DMS79 (cell line): ENCODE results near the gene SEZ6.

Experiments used
- DNase-seq: peaks from one replicate; lab custom pipeline; 2025; lab: John Stamatoyannopoulos, UW

SEZ6 gene

DNA sequence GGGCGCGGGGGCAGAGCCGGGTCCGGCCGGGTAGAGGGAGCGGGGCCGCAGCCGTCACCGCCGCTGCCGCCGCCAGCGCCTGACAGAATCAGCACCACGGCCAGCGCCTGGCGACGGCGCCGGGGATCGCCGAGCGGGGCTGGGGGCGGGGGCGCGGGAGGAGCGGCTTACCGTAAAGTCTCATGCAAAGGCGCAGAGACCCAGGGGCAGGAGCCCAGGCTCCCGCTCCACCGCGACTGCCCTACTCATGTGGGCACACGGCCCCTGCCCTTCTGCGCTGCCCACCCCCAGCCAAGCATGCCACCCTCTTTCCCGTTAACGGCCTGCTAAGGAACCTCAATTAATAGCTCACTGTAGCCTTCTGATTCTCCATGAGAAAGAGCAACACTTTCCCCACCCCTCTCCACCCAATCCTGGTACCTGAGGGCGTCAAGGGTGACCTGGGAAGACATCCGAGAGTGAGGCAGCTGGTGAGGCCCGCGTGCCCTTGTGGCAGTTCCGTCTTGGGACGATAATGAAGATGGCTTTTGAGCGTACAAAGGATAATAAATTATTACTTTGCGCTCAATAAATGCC lies at the start of gene SEZ6:
Gene SEZ6, minus strand, starts transcription at position 98 of the 576 bp plus-strand sequence. CDS start 164 bp downstream, outside the sequence.
- peak; percentile 47 for DNase-seq

- no peak for DNase-seq
Measured at GRCh38 chr17:29054835-29055234, 49.0 kb upstream of the SEZ6 start.

DNA sequence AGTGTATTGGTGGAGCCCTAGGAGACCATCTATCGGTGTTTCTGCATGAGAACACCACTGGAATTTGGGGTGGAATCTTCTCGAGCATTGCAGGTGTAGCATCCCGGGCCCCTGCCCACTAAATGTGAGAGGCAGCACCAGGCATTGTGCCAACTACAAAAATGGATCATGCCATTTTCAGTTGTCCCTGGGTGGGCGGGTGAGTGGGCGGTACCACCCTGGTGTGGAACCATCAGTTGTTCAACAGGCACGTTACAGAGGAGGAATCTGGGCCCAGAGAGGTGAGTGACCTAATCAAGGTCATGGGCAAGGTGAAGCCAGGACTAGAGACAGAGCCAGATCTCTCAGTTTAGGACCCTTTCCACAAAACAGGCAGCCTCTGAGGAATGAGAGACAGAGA lies 45.9 kb upstream of the SEZ6 start:
- DNase-seq: no peak

DNA sequence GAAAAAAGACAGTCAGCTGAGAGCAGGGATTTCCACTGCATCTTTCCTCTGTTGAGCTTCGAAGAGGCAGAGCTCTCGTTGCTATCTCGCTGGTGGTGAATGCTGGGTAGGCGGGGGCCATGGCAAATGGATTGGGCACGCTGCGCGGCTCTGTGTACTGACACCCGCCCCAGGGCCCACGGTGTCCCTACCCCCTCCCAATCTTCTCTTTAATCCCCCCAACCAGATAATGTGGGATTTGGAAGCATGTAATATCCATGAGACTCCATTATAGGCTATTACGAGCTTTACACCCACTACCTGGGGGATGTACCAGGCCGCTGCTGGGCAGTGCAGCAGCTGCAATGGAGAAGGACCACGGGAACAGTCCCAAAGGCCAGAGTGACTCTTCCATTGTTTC lies 45.4 kb upstream of the SEZ6 start:
- no peak for DNase-seq

GRCh38 chr17:29050176-29050575 lies 44.3 kb upstream of the SEZ6 start:
- no peak for DNase-seq

DNA sequence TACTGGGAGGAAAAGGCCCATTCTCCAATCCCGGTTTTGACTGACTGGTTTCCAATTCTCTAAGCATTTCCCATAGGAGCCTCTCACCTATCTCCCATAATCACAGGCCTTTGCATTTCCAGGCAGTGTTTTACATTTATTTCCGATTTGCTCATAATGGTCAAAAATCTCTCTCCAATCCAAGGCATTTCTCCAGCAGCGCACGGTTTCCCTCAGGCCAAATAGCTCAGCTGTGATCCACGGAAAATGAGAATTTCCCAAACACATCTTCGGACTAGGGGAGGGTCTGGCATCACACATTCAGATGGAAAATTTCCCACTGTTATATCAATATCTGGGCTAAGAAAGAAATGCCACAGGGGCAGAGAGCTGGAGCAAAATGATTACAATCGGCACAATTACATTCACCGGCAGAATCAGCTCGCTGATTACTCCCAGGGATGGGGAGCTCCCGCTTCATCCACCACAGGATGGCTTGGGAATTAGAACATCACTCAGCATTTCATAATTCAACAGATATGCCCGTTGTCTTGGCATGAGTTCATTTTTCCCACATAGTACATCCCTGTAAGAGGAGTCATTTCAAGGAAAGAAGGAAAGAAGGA lies 43.8 kb upstream of the SEZ6 start:
- no peak for DNase-seq

- no peak for DNase-seq
Measured at GRCh38 chr17:29048440-29049368, 42.9 kb upstream of the SEZ6 start.

DNA sequence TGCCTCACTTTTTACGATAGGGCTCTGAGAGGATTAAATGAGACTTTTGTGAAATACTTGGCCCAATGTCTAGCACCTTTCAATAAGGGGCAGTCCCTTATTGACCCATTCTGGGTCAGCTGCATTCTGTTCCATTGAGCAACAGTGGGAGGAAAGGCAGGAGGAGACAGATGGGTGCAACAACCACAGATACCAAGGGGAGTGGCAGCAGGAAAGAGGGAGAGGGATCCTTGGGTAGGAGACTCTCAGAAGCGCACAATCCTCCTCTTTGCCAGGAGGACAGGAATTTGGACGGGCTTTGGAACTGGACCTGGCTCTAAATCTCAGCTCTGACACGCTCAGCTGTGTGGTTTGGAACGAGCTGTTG lies 40.6 kb upstream of the SEZ6 start:
- no peak for DNase-seq

- no peak for DNase-seq
Measured at GRCh38 chr17:29045734-29046472, 40.1 kb upstream of the SEZ6 start.

DNA sequence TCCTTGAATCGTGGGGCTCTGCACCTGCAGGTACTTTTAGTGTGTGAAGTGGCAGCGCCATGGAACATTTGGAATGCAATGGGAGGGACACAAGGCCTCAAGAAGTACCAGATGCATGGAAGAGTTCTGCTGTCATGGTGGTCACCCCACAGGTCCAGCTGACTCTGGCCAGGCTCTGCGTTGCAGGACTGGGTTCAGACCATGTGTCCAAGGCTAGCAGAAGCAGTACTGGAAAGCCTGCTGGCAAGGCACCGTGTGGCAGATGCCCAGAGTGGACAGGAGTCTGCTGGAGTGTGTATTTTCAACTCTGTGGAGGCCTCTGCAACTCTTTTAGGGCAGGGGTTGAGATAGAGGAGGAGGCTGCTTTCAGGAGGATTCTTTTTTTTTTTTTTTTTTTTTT lies 39.2 kb upstream of the SEZ6 start:
- no peak for DNase-seq

GRCh38 chr17:29043539-29044145 lies 37.8 kb upstream of the SEZ6 start:
- no peak for DNase-seq

- peak; percentile 97 for DNase-seq
Measured at GRCh38 chr17:29042679-29043538, 37.1 kb upstream of the SEZ6 start, which contains the start of gene PIPOX. PIPOX (plus strand) TSS chr17:29043141; CDS start chr17:29043226, 85 bp downstream.

- DNase-seq: no peak
Measured at GRCh38 chr17:29042026-29042678, 36.3 kb upstream of the SEZ6 start.

DNA sequence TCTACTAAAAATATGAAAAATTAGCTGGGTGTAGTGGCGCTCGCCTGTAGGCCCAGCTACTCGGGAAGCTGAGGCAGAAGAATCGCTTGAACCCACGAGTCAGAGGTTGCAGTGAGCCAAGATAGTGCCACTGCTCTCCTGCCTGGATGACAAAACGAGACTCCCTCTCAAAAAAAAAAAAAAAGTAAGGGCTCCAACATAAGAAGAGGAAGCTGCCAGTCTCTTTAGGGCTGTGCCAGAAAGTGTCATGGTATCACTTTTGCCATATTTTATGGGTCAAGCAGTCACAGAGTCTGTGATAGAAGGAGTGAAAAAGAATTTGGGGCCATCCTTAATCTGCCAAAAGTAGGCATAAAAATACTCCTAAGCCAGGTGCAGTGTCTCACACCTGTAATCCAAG lies 35.7 kb upstream of the SEZ6 start:
- no peak for DNase-seq

DNA sequence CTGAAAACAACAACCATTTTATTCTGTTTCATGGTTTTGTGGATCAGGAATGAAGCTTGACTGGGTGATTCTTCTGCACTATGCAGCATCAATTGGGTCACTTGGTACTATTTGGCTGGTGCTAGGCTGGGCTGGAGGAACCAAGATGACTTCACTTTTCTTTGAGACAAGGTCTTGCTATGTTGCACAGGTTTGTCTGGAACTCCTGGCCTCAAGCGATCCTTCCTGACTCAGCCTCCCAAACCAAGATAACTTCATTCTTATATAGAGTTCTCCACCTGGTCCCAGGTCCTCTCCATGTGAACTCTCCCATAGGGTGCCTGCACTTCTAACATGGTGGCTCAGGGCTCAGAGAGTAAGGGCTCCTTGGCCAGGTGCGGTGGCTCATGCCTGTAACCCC lies 35.3 kb upstream of the SEZ6 start:
- no peak for DNase-seq

GRCh38 chr17:29039764-29040598 lies 34.1 kb upstream of the SEZ6 start:
- DNase-seq: no peak

DNA sequence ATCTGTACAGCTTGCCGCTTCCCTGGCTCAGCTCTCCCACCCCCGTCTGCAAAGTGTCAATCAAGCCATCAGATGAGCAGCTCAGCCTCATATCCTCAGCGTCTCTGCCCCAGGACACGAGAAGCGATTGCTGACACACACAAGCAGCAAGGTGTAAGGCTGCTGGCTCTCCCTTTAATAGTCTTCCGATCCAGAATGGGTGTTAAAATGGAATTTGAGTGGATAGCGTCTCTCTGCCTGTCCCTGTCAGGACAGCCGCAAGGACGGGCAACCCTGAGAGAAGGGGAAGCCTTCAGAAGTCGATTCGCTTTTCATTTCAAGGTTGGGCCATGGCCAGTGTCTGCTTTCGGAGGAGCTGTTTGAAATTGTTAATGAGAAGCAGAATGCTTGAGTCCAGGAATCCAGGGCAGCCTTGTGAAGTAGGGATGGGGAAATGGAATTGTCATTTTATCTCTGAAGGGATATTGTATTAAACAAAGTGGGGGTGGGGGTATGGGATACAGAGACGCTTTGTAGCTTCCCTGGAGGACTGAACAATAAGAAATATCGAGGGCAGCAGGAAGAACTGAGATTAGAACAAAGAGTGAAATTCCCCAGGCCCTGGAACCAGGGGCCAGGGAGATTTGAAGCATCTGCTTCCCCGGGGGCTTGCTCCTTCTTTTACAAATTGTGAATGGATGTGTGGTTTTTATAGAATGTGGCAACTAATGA lies 32.4 kb upstream of the SEZ6 start:
- DNase-seq: no peak

- DNase-seq: no peak
Measured at GRCh38 chr17:29037739-29038084, 31.9 kb upstream of the SEZ6 start.

GRCh38 chr17:29036584-29036983 lies 30.8 kb upstream of the SEZ6 start:
- no peak for DNase-seq
